Retinal pigment epithelial cell (primary cell): Measurements from ENCODE around the gene RHOXF1.
"Not testable (repeated sequence)": the region's sequence is repeated elsewhere in the genome, so short reads cannot be mapped to it uniquely, and the experiment has no call there.

Experiments
- DNase-seq: peaks from one replicate; pipeline ENCODE4 v3.0.0-alpha.2; 2010; ENCODE audit warnings: low read depth
- H3K4me3 ChIP-seq: 2 replicates; pipeline ENCODE4 v1.5.1; 2011; ENCODE audit warnings: mild to moderate bottlenecking, low read length, control low read depth, moderate library complexity
- TF ChIP-seq, protein P1 (sequence below): conservative IDR thresholded peaks from 2 replicates; pipeline ENCODE4 v1.5.1; 2011; ENCODE audit warnings: low read depth, low read length, control low read depth, inconsistent platforms

Gene RHOXF1

DNA sequence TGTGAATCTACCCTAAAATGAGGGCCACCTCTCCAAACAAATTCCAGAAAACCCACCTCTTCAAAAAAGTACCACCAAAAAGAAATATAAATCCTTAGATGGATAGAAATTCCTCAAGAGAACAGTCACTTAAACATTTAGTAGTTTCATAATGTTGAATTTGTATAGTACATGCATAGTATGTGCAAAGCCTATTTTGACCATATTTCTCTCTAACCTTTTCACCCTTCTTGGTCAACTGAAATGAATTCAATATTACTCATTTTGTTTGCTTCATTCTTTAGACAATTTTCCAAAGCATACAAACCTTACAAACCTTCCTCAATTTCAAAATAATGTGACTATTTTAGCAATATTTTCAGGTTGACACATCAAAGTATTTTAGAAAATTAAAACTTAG lies 4.1 kb downstream of the RHOXF1 start:
- no peak overlapping the region for H3K4me3 ChIP-seq
- DNase-seq, result no peak
- TF ChIP-seq, protein P1, sequence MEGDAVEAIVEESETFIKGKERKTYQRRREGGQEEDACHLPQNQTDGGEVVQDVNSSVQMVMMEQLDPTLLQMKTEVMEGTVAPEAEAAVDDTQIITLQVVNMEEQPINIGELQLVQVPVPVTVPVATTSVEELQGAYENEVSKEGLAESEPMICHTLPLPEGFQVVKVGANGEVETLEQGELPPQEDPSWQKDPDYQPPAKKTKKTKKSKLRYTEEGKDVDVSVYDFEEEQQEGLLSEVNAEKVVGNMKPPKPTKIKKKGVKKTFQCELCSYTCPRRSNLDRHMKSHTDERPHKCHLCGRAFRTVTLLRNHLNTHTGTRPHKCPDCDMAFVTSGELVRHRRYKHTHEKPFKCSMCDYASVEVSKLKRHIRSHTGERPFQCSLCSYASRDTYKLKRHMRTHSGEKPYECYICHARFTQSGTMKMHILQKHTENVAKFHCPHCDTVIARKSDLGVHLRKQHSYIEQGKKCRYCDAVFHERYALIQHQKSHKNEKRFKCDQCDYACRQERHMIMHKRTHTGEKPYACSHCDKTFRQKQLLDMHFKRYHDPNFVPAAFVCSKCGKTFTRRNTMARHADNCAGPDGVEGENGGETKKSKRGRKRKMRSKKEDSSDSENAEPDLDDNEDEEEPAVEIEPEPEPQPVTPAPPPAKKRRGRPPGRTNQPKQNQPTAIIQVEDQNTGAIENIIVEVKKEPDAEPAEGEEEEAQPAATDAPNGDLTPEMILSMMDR, result no peak

DNA sequence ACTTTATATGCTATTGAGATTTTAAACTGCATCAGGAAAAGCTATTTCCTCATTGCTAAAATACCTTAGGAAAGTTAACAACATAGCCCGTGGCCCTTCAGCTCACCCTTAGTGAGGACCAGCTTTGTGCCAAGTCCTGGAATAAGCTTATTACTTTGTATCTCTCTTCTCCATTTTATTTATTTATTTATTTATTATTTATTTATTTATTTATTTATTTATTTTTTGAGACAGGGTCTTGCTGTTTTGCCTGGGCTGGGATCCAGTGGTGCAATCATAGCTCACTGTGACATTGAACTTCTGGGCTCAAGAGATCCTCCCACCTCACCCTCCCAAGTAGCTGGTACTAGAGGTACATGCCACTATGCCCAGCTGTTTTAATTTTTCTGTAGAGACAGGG lies 6.3 kb downstream of the RHOXF1 start:
- H3K4me3 ChIP-seq, result no peak overlapping the region
- TF ChIP-seq, protein P1, result no peak
- DNase-seq, result no peak

DNA sequence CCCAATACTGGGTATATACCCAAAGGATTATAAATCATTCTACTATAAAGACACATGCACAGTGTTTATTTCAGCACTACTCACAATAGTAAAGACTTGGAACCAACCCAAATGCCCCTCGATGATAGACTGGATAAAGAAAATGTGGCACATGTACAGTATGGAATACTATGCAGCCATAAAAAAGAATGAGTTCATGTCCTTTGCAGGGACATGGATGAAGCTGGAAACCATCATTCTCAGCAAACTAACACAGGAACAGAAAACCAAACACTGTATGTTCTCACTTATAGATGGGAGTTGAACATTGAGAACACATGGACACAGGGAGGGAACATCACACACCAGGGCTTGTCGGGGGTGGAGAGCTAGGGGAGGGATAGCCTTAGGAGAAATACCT lies 11.0 kb downstream of the RHOXF1 start:
- H3K4me3 ChIP-seq, DNase-seq: not testable (repeated sequence)

DNA sequence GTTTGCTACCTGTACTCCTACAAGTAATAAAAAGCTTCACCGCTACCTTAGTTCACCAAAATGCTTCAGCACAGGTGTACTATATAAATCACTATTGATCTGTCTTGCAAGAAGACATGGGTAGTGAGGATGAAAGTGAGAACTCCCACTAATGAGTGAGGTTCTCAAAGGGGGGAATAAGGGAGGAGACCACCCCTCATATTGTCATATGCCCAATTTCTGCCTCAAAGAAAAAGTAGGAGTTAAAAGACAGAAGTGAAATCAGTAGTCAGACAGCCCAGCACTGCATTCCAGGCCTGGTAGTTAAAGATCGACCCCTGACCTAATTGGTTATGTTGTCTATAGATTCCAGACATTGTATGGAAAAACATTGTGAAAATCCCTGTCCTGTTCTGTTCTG lies 14.7 kb downstream of the RHOXF1 start:
- not testable (repeated sequence) for H3K4me3 ChIP-seq, DNase-seq

DNA sequence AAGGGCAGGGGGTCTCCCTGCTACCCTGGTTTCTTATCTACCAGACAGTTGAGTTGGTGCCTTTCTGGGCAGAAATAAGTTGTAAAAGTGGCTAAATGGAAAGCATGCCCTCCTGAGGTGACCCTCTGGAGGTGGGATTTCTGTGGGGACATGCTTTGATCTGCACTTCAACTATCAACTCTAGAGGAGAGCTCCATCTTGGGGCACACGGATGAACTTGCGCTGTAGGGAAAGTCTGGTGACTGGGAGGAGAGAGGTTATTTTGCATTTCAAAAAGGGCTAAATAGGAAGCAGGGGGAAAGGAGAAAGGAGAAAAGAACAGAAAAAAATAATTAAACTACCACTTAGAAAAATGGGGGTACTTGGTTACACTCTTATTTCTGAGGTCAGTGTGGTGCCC lies 25.5 kb downstream of the RHOXF1 start:
- no peak overlapping the region for H3K4me3 ChIP-seq
- TF ChIP-seq, protein P1, result no peak
- no peak for DNase-seq

DNA sequence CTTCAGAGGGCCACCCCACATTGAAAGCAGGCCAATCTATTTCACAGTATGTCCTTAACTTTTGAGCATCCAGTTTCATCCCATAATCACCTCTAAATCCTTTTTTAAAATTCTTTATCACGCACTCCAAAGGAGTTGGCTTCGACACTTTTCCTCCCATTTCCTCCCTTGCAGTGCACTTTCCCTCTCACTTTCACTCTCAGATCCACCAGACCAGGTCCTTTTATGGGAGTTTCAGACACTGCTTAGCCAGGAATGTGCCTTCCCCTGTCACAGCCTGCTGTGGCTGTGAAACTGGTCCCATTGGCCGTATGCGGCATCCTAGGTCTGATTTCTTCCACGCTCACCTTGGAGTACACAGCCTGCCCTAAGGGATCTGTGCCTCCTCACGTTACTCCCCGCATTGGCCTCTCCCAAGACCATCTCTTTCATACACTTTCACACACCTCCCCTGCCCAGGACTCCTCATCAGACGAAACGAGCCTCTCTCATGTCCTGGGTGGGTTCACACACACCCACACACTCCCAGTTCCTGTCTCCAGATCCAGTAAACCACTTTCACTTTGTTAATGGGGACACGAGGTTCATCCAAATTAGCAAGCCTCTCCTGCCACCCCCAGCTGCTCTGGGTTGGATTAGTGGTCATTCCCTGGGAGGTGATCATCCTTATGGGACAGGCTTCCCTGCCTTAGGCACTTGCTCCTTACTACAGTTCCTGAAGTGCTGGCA lies 28.3 kb downstream of the RHOXF1 start:
- TF ChIP-seq, protein P1, result no peak
- no peak overlapping the region for H3K4me3 ChIP-seq
- DNase-seq, result no peak

DNA sequence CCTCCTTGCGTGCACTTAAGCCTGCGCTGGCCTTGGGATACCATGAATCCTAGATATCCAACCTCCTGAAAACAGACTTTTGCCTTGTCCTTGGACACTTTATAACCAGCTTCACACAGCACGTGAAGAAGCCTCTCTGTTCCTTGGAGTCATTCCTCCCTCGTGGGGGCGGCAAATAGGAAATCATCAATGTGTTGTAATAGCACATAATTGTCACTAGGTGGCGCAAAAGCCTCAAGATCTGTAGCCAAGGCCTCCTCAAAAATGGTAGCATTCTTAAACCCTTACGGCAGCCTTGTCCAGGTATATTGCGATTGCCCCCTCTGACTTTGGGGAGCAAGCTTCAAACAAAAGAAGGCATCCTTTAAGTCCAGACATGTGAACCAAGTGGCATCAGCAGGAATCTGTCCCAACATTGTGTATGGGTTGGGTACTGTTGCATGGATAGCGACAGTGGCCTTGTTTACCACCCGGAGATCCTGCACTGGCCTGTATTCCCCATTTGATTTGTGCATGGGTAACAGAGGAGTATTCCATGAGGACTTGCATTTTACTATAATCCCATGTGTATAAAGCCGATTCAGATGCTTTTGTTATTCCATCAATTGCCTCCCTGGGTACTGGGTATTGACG lies 30.0 kb downstream of the RHOXF1 start:
- not testable (repeated sequence) for DNase-seq, H3K4me3 ChIP-seq

DNA sequence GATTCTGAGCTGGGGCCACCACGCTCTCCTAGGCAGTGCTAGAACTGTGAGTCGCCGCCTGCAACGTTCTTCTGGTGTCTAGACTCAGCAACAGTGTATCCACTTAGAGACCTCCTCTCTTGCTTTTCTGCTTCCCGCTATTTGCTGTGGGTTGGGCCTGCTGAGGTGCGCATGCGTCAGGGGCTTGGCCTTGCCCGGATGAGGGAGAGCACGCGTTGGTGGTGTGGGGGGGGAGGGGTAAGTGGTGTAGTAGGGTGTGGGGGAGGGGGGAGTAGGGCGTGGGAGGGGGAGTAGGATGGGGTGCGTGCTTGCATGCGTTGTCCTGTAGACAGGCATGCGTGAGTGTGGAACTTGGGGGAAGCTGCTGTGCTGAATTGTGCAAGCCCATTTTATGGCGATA lies 38.1 kb downstream of the RHOXF1 start, which contains the start of gene RHOXF2B:
TSS of gene RHOXF2B (minus strand) at position 101 of the 400 bp plus-strand sequence. CDS start 138 bp downstream, outside the sequence.
- not testable (repeated sequence) for H3K4me3 ChIP-seq, DNase-seq

DNA sequence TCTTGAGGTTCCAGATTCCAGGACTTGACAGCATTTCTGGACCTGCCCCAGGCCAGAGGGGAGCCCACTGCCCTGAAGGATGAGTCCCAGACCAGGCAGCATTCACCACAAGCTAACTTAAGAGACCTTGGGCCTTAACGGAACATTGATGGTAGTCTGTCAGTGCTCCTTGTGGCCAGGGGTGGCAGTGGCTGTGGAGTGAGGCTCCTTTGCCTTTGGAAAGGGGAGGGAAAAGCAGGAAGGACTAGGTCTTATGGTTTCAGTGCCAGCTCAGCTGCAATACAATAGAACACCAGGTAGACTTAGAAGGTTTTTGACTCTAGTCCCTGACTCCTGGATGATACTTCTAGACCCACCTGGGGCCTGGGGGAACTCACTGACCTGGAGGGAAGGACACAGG lies 49.5 kb downstream of the RHOXF1 start:
- H3K4me3 ChIP-seq, DNase-seq: not testable (repeated sequence)
